ENCODE measurements around the gene ITGB3. TPM values are rescaled to one million over a fixed set of nuclear protein-coding genes. Genes with fewer than 3 reads are reported as not detected.

Gene ITGB3
- 1 to 10 TPM in 2 of 4 donors, under 1 TPM in 2; 0.54 to 4.8 (median 2.2) TPM for polyA plus RNA-seq
- long read RNA-seq, donor 1, result 0 reads
- long read RNA-seq, donor 2, result 0 reads
- long read RNA-seq, donor 3, result 0 reads
- long read RNA-seq, donor 4, result 0 reads
- long read RNA-seq, donor 5, result 0 reads
- long read RNA-seq, donor 6, partial matches to known transcripts, result 0 of 1 reads
- long read RNA-seq, donor 6, other reads (novel, unspliced or antisense), result 0 of 1 reads
- long read RNA-seq, donor 7, result 0 reads
- long read RNA-seq, donor 8, result 0 reads
- long read RNA-seq, donor 9, result 0 reads
- long read RNA-seq, donor 10, partial matches to known transcripts, result 0 of 3 reads
- long read RNA-seq, donor 10, other reads (novel, unspliced or antisense), result 0 of 3 reads

GRCh38 chr17:47253541-47254402, at the start of gene ITGB3:
TSS of gene ITGB3 (plus strand) at chr17:47253827. CDS start at chr17:47253862, 35 bp downstream.
- WGBS, 3 donors, result 1 to 5% (median 2%) methylated on average over 64 to 112 of the region's 112 CpGs

GRCh38 chr17:47203984-47204721, 49.5 kb upstream of the ITGB3 start:
- FAIRE-seq (no peak), DNase-seq (no peak)
- H3K4me3 ChIP-seq (ENCODE audit: low read depth in 1 of 3, low read length in 3 of 3), result no peak overlapping the region
- 70 to 80% (median 71%) methylated on average over 6 of the region's 6 CpGs for WGBS, 3 donors
- no peaks in the 10 kb centered on the region for H3K9me3 ChIP-seq (ENCODE audit: control insufficient read depth in 2 of 2, insufficient read depth in 1 of 2, low read depth in 1 of 2, low read length in 1 of 2)
- H3K27ac ChIP-seq (ENCODE audit: low read depth in 1 of 3, low read length in 2 of 3), result peak overlapping the region in 2 of 3 donors; percentile 65 to 89
- H3K36me3 ChIP-seq (ENCODE audit: control insufficient read depth in 3 of 3, insufficient read depth in 2 of 3, low read depth in 1 of 3, low read length in 3 of 3), result no peaks in the 10 kb centered on the region
- peaks cover 2 to 19% (median 6%) of the 10 kb centered on the region in 3 donors for H3K4me1 ChIP-seq (ENCODE audit: control insufficient read depth in 3 of 3, insufficient read depth in 2 of 3, low read depth in 1 of 3, low read length in 2 of 3)
- H3K27me3 ChIP-seq (ENCODE audit: control insufficient read depth in 3 of 3, insufficient read depth in 3 of 3, low read length in 3 of 3), result no peaks in the 10 kb centered on the region

More at GRCh38 chr17:47253541-47254402, at the start of gene ITGB3:
- H3K27me3 ChIP-seq (ENCODE audit: control insufficient read depth in 3 of 3, insufficient read depth in 3 of 3, low read length in 3 of 3), result peaks cover 0 to 36% (median 0%) of the 10 kb centered on the region in 3 donors
- no peaks in the 10 kb centered on the region for H3K9me3 ChIP-seq (ENCODE audit: control insufficient read depth in 2 of 2, insufficient read depth in 1 of 2, low read depth in 1 of 2, low read length in 1 of 2)
- FAIRE-seq (no peak), DNase-seq (peak; percentile 63 to 91)
- H3K4me1 ChIP-seq (ENCODE audit: control insufficient read depth in 3 of 3, insufficient read depth in 2 of 3, low read depth in 1 of 3, low read length in 2 of 3), result peaks cover 2 to 27% (median 4%) of the 10 kb centered on the region in 3 donors
- peak within 1 kb of the TSS; percentile 36 to 64 (median 51) for H3K4me3 ChIP-seq (ENCODE audit: low read depth in 1 of 3, low read length in 3 of 3)
- no peaks in the 10 kb centered on the region for H3K36me3 ChIP-seq (ENCODE audit: control insufficient read depth in 3 of 3, insufficient read depth in 2 of 3, low read depth in 1 of 3, low read length in 3 of 3)
- peak within 1 kb of the TSS; percentile 27 to 91 (median 62) for H3K27ac ChIP-seq (ENCODE audit: low read depth in 1 of 3, low read length in 2 of 3)

- no peak overlapping the region for H3K4me3 ChIP-seq (ENCODE audit: low read depth in 1 of 3, low read length in 3 of 3)
- no peak for FAIRE-seq
- DNase-seq, result peak in 1 of 2 donors; percentile 39
- no peaks in the 10 kb centered on the region for H3K36me3 ChIP-seq (ENCODE audit: control insufficient read depth in 3 of 3, insufficient read depth in 2 of 3, low read depth in 1 of 3, low read length in 3 of 3)
- 19 to 36% (median 25%) methylated on average over 6 of the region's 6 CpGs for WGBS, 3 donors
- no peaks in the 10 kb centered on the region for H3K27me3 ChIP-seq (ENCODE audit: control insufficient read depth in 3 of 3, insufficient read depth in 3 of 3, low read length in 3 of 3)
- H3K4me1 ChIP-seq (ENCODE audit: control insufficient read depth in 3 of 3, insufficient read depth in 2 of 3, low read depth in 1 of 3, low read length in 2 of 3), result peaks cover 2 to 19% (median 6%) of the 10 kb centered on the region in 3 donors
- H3K27ac ChIP-seq (ENCODE audit: low read depth in 1 of 3, low read length in 2 of 3), result peak overlapping the region; percentile 50 to 89 (median 51)
- H3K9me3 ChIP-seq (ENCODE audit: control insufficient read depth in 2 of 2, insufficient read depth in 1 of 2, low read depth in 1 of 2, low read length in 1 of 2), result no peaks in the 10 kb centered on the region
These were observed 48.8 kb upstream of the ITGB3 start for GRCh38 chr17:47204722-47205418.

- no peak for FAIRE-seq
- no peaks in the 10 kb centered on the region for H3K36me3 ChIP-seq (ENCODE audit: control insufficient read depth in 3 of 3, insufficient read depth in 2 of 3, low read depth in 1 of 3, low read length in 3 of 3)
- peaks cover 0 to 19% (median 6%) of the 10 kb centered on the region in 3 donors for H3K4me1 ChIP-seq (ENCODE audit: control insufficient read depth in 3 of 3, insufficient read depth in 2 of 3, low read depth in 1 of 3, low read length in 2 of 3)
These were observed 48.1 kb upstream of the ITGB3 start for GRCh38 chr17:47205419-47205963.

GRCh38 chr17:47207143-47208067, 46.2 kb upstream of the ITGB3 start:
- no peak for DNase-seq
- Histone ChIP-seq H3K4me1 (ENCODE audit: control insufficient read depth in 3 of 3, insufficient read depth in 2 of 3, low read depth in 1 of 3, low read length in 2 of 3) (peaks cover 0 to 19% (median 6%) of the 10 kb centered on the region in 3 donors), H3K9me3 (ENCODE audit: control insufficient read depth in 2 of 2, insufficient read depth in 1 of 2, low read depth in 1 of 2, low read length in 1 of 2) (no peaks in the 10 kb centered on the region), H3K4me3 (ENCODE audit: low read depth in 1 of 3, low read length in 3 of 3) (no peak overlapping the region), H3K27ac (ENCODE audit: low read depth in 1 of 3, low read length in 2 of 3) (no peak overlapping the region), H3K27me3 (ENCODE audit: control insufficient read depth in 3 of 3, insufficient read depth in 3 of 3, low read length in 3 of 3) (no peaks in the 10 kb centered on the region), H3K36me3 (ENCODE audit: control insufficient read depth in 3 of 3, insufficient read depth in 2 of 3, low read depth in 1 of 3, low read length in 3 of 3) (no peaks in the 10 kb centered on the region)
- WGBS, 3 donors, result 80 to 87% (median 85%) methylated on average over 8 of the region's 8 CpGs
- no peak for FAIRE-seq

More at GRCh38 chr17:47205419-47205963, 48.1 kb upstream of the ITGB3 start:
- H3K4me3 ChIP-seq (ENCODE audit: low read depth in 1 of 3, low read length in 3 of 3), result no peak overlapping the region
- no peaks in the 10 kb centered on the region for H3K27me3 ChIP-seq (ENCODE audit: control insufficient read depth in 3 of 3, insufficient read depth in 3 of 3, low read length in 3 of 3)
- WGBS, 3 donors, result 7 to 29% (median 15%) methylated on average over 9 of the region's 9 CpGs
- peak overlapping the region; percentile 50 to 89 (median 51) for H3K27ac ChIP-seq (ENCODE audit: low read depth in 1 of 3, low read length in 2 of 3)
- DNase-seq, result peak; percentile 65 to 83
- no peaks in the 10 kb centered on the region for H3K9me3 ChIP-seq (ENCODE audit: control insufficient read depth in 2 of 2, insufficient read depth in 1 of 2, low read depth in 1 of 2, low read length in 1 of 2)

GRCh38 chr17:47208744-47209488, 44.7 kb upstream of the ITGB3 start, which contains the start of gene MYL4:
TSS of gene MYL4 (plus strand) at chr17:47209348. CDS start at chr17:47209423, 75 bp downstream.
- FAIRE-seq (no peak), DNase-seq (no peak)
- WGBS, 3 donors, result 81 to 88% (median 83%) methylated on average over 6 of the region's 6 CpGs

More at GRCh38 chr17:47208744-47209488, 44.7 kb upstream of the ITGB3 start, which contains the start of gene MYL4:
- Histone ChIP-seq H3K36me3 (ENCODE audit: control insufficient read depth in 3 of 3, insufficient read depth in 2 of 3, low read depth in 1 of 3, low read length in 3 of 3) (no peaks in the 10 kb centered on the region), H3K4me3 (ENCODE audit: low read depth in 1 of 3, low read length in 3 of 3) (no peak within 1 kb of the TSS), H3K9me3 (ENCODE audit: control insufficient read depth in 2 of 2, insufficient read depth in 1 of 2, low read depth in 1 of 2, low read length in 1 of 2) (no peaks in the 10 kb centered on the region), H3K27me3 (ENCODE audit: control insufficient read depth in 3 of 3, insufficient read depth in 3 of 3, low read length in 3 of 3) (no peaks in the 10 kb centered on the region), H3K4me1 (ENCODE audit: control insufficient read depth in 3 of 3, insufficient read depth in 2 of 3, low read depth in 1 of 3, low read length in 2 of 3) (peaks cover 0 to 16% (median 6%) of the 10 kb centered on the region in 3 donors), H3K27ac (ENCODE audit: low read depth in 1 of 3, low read length in 2 of 3) (no peak within 1 kb of the TSS)
